ENCODE results near the gene APBB1IP. TPM values are rescaled to one million over a fixed set of nuclear protein-coding genes. Genes with fewer than 3 reads are reported as not detected.

Gene APBB1IP
- total RNA-seq, 2 donors from 2014 or later = 1.4 to 3.1 TPM

GRCh38 chr10:26527018-26527417 is 88.9 kb downstream of the APBB1IP start:
- no peak for TF ChIP-seq CTCF (IDR thresholded peaks at IDR 0.05)
- no peaks in the 10 kb centered on the region for H3K4me1 ChIP-seq
- no peak overlapping the region for H3K4me3 ChIP-seq
- DNase-seq (ENCODE audit: low spot score) = no peak
- H3K9me3 ChIP-seq = no peaks in the 10 kb centered on the region
- no peaks in the 10 kb centered on the region for H3K36me3 ChIP-seq
- no peak overlapping the region for H3K27ac ChIP-seq
- no peaks in the 10 kb centered on the region for H3K27me3 ChIP-seq

GRCh38 chr10:26528048-26528447 is 89.9 kb downstream of the APBB1IP start:
- H3K27ac ChIP-seq = no peak overlapping the region
- TF ChIP-seq CTCF (IDR thresholded peaks at IDR 0.05) = no peak
- no peaks in the 10 kb centered on the region for H3K27me3 ChIP-seq
- no peak for DNase-seq (ENCODE audit: low spot score)
- H3K4me1 ChIP-seq = no peaks in the 10 kb centered on the region
- H3K36me3 ChIP-seq = no peaks in the 10 kb centered on the region
- H3K4me3 ChIP-seq = no peak overlapping the region
- H3K9me3 ChIP-seq = no peaks in the 10 kb centered on the region

GRCh38 chr10:26528715-26529393 is 90.7 kb downstream of the APBB1IP start:
- no peaks in the 10 kb centered on the region for H3K9me3 ChIP-seq
- no peak overlapping the region for H3K4me3 ChIP-seq
- no peaks in the 10 kb centered on the region for H3K27me3 ChIP-seq
- no peak for DNase-seq (ENCODE audit: low spot score)
- no peaks in the 10 kb centered on the region for H3K4me1 ChIP-seq
- no peaks in the 10 kb centered on the region for H3K36me3 ChIP-seq
- TF ChIP-seq CTCF (IDR thresholded peaks at IDR 0.05) = no peak
- H3K27ac ChIP-seq = no peak overlapping the region

- H3K27ac ChIP-seq = no peak overlapping the region
- no peak overlapping the region for H3K4me3 ChIP-seq
- no peaks in the 10 kb centered on the region for H3K4me1 ChIP-seq
- no peaks in the 10 kb centered on the region for H3K36me3 ChIP-seq
- no peak for DNase-seq (ENCODE audit: low spot score)
- TF ChIP-seq CTCF (IDR thresholded peaks at IDR 0.05) = no peak
- H3K27me3 ChIP-seq = no peaks in the 10 kb centered on the region
- H3K9me3 ChIP-seq = no peaks in the 10 kb centered on the region
Observed at GRCh38 chr10:26534384-26534783, 96.2 kb downstream of the APBB1IP start.

GRCh38 chr10:26540601-26541000 is 102.5 kb downstream of the APBB1IP start:
- no peaks in the 10 kb centered on the region for H3K4me1 ChIP-seq
- no peak for DNase-seq (ENCODE audit: low spot score)

More at GRCh38 chr10:26540601-26541000, 102.5 kb downstream of the APBB1IP start:
- TF ChIP-seq CTCF (IDR thresholded peaks at IDR 0.05) = no peak
- Histone ChIP-seq H3K36me3 (no peaks in the 10 kb centered on the region), H3K9me3 (no peaks in the 10 kb centered on the region), H3K27me3 (no peaks in the 10 kb centered on the region), H3K4me3 (no peak overlapping the region), H3K27ac (no peak overlapping the region)
